HepG2 (cell line): ENCODE results near the gene HOXA11. TPM values are rescaled to one million over a fixed set of nuclear protein-coding genes. Genes with fewer than 3 reads are reported as not detected.

Source experiments
- ARNT2 ChIP-seq: sonication (generic); formaldehyde crosslinking; IDR thresholded peaks from 2 replicates; pipeline ENCODE4 v1.8.0; 2022; ENCODE audit warnings: mild to moderate bottlenecking, low read depth, missing genetic modification reagents, moderate library complexity
- DMAP1 ChIP-seq: IDR thresholded peaks from 2 replicates; pipeline ENCODE4 v1.6.1; 2016
- ISX ChIP-seq: sonication (generic); formaldehyde crosslinking; conservative IDR thresholded peaks from 2 replicates; pipeline ENCODE4 v1.5.0; 2020; ENCODE audit warnings: missing genetic modification reagents
- NKX3-1 ChIP-seq: sonication (generic); formaldehyde crosslinking; IDR thresholded peaks from 2 replicates; pipeline ENCODE4 v1.5.0; 2020; ENCODE audit warnings: missing genetic modification reagents
- REL ChIP-seq: sonication (generic); formaldehyde crosslinking; conservative IDR thresholded peaks from 2 replicates; pipeline ENCODE4 v1.8.0; 2022; ENCODE audit warnings: mild to moderate bottlenecking, missing genetic modification reagents, moderate library complexity
- SALL1 ChIP-seq: sonication (generic); formaldehyde crosslinking; IDR thresholded peaks from 2 replicates; pipeline ENCODE4 v1.8.0; 2022; ENCODE audit warnings: mild to moderate bottlenecking, missing genetic modification reagents
- TRIM24 ChIP-seq: sonication (generic); formaldehyde crosslinking; IDR thresholded peaks from 2 replicates; pipeline ENCODE4 v1.8.0; 2022; ENCODE audit warnings: mild to moderate bottlenecking, missing genetic modification reagents
- ZBTB40 ChIP-seq, 2 experiments: fragments of 450-650 bp in 1 of 2; sonication (generic) in 1 of 2; formaldehyde crosslinking in 1 of 2; IDR thresholded peaks; 2 replicates each; pipeline versions ENCODE4 v1.6.1 to v1.8.0; 2016 to 2022; ENCODE audit warnings: antibody characterized with exemption in 1 of 2, mild to moderate bottlenecking in 1 of 2, missing genetic modification reagents in 1 of 2
- polyA plus RNA-seq, 8 experiments: library from polyadenylated mRNA; depleted of rRNA in 3 of 8; stranded (reverse) in 7 of 8; unstranded in 1 of 8; fragments of >200 nt; fragmentation: Illumina TruSeq in 4 of 8; extraction: Trizol in 4 of 8; gene quantifications; 2 replicates each; pipeline versions ENCODE4 v1.2.1 to v1.2.3, GENCODE V29; 2011 to 2016; ENCODE audit warnings: low read depth in 4 of 8, missing spikeins in 1 of 8, mixed read lengths in 1 of 8; ENCODE audit not compliant: insufficient read depth in 1 of 8
- total RNA-seq, 5 experiments: library from RNA; depleted of rRNA; stranded (reverse); fragments of >200 nt; fragmentation: Illumina TruSeq; extraction: Trizol; gene quantifications; 2 replicates each; pipeline ENCODE4 v1.2.3, GENCODE V29; 2016; ENCODE audit warnings: low read depth in 1 of 5
- TF ChIP-seq, protein P1 (sequence below): sonication (generic); formaldehyde crosslinking; IDR thresholded peaks from 2 replicates; pipeline ENCODE4 v1.5.0; 2020; ENCODE audit warnings: mild to moderate bottlenecking, low read depth, missing genetic modification reagents, borderline replicate concordance
- TF ChIP-seq, protein P2 (sequence below): sonication (generic); formaldehyde crosslinking; IDR thresholded peaks from 2 replicates; pipeline ENCODE4 v1.4.0; 2020; ENCODE audit warnings: missing genetic modification reagents

The HOXA11 gene
- total and polyA plus RNA-seq, 2 of the 13 experiments (the other 11 are each of a cell fraction or from before 2014, with no cell fraction given): not detected

DNA sequence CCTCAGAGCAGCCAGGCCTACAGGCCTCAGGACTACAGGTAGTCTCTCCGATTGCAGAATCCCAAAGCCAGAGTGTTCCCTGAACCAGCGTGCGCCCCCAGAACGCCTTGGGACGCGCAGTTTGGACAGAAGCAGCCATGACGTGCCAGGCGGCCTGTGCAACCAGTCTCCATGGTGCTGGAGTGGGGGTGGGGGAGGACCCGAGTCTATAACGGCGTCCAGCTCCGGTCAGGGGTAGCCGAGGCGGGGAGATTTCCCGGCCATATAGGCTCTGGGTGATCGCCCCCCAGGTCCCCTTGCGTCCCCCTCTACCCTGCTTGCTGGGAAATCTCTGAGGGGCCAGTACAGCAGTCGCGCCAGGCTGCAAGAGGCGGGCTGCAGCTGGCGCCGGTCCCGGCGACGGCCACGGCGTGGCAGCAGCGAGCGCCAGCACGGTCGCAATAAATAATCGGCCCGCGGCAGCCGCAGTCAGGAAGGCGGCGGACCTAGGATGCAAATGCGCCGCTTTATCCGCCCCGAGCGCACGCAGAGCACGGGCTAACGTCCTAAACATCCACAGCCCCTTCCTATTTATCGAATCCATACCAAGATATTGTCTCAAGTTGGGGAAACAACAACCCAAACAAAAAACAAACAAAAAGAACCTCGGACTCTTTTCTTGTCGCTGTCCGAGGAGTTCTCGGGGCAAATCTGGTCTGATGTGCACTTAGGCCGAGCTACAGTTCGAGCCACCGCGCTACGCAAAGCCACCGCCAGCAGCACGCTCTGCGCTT, 34.3 kb downstream of the HOXA11 start (continued):
- TF ChIP-seq, protein P1, sequence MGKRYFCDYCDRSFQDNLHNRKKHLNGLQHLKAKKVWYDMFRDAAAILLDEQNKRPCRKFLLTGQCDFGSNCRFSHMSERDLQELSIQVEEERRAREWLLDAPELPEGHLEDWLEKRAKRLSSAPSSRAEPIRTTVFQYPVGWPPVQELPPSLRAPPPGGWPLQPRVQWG (CRISPR knock-in tag): no peak
- TF ChIP-seq ARNT2 (CRISPR knock-in tag) (peak; percentile 72; the same call in 1 of the 2 replicates), ZBTB40 (IDR thresholded peaks at IDR 0.05) (no peak), ZBTB40 (CRISPR knock-in tag; IDR thresholded peaks at IDR 0.05) (no peak), TRIM24 (CRISPR knock-in tag) (no peak), ISX (no peak), NKX3-1 (CRISPR knock-in tag) (no peak), DMAP1 (CRISPR knock-in tag) (peak; percentile 17; the same call in 1 of the 2 replicates), REL (CRISPR knock-in tag) (no peak), SALL1 (CRISPR knock-in tag) (peak; percentile 51; the same call in 1 of the 2 replicates)
- TF ChIP-seq, protein P2, sequence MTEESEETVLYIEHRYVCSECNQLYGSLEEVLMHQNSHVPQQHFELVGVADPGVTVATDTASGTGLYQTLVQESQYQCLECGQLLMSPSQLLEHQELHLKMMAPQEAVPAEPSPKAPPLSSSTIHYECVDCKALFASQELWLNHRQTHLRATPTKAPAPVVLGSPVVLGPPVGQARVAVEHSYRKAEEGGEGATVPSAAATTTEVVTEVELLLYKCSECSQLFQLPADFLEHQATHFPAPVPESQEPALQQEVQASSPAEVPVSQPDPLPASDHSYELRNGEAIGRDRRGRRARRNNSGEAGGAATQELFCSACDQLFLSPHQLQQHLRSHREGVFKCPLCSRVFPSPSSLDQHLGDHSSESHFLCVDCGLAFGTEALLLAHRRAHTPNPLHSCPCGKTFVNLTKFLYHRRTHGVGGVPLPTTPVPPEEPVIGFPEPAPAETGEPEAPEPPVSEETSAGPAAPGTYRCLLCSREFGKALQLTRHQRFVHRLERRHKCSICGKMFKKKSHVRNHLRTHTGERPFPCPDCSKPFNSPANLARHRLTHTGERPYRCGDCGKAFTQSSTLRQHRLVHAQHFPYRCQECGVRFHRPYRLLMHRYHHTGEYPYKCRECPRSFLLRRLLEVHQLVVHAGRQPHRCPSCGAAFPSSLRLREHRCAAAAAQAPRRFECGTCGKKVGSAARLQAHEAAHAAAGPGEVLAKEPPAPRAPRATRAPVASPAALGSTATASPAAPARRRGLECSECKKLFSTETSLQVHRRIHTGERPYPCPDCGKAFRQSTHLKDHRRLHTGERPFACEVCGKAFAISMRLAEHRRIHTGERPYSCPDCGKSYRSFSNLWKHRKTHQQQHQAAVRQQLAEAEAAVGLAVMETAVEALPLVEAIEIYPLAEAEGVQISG (CRISPR knock-in tag): peak; percentile 33; the same call in 1 of the 2 replicates
